Mesenchymal stem cell (in vitro differentiated cells and primary cell): ENCODE results near the gene ZSCAN1.

Experiments
- DNase-seq: peaks from one replicate; pipeline ENCODE4 v3.0.0-alpha.2; 2013
- H2AFZ ChIP-seq: one replicate; pipeline ENCODE4 v1.6.1; 2013; ENCODE audit warnings: low read depth, mild to moderate bottlenecking, control low read depth, inconsistent platforms, low read length, moderate library complexity
- H2AK5ac ChIP-seq: 2 replicates; pipeline ENCODE4 v1.6.1; 2013; ENCODE audit warnings: low read length, moderate library complexity, mild to moderate bottlenecking, inconsistent platforms; ENCODE audit not compliant: severe bottlenecking
- H2BK120ac ChIP-seq: one replicate; pipeline ENCODE4 v1.6.1; 2013; ENCODE audit warnings: low read depth, mild to moderate bottlenecking, inconsistent platforms, low read length, moderate library complexity
- H2BK12ac ChIP-seq, 2 experiments: one replicate each; pipeline ENCODE4 v1.6.1; 2013; ENCODE audit warnings: inconsistent platforms in 2 of 2, low read length in 2 of 2, mild to moderate bottlenecking in 2 of 2, moderate library complexity in 2 of 2, control low read depth in 1 of 2
- H2BK15ac ChIP-seq: one replicate; pipeline ENCODE4 v1.6.1; 2013; ENCODE audit warnings: mild to moderate bottlenecking, low read depth, inconsistent platforms; ENCODE audit not compliant: poor library complexity, severe bottlenecking
- H2BK5ac ChIP-seq: 2 replicates; pipeline ENCODE4 v1.6.1; 2013; ENCODE audit warnings: low read depth, mild to moderate bottlenecking, low read length, control low read depth, inconsistent platforms; ENCODE audit not compliant: poor library complexity, severe bottlenecking
- H3K14ac ChIP-seq, 2 experiments: one replicate each; pipeline ENCODE4 v1.6.1; 2013; ENCODE audit warnings: inconsistent platforms in 2 of 2, low read length in 2 of 2, control low read depth in 1 of 2, mild to moderate bottlenecking in 1 of 2, moderate library complexity in 1 of 2
- H3K18ac ChIP-seq, 2 experiments: one replicate each; pipeline ENCODE4 v1.6.1; 2013; ENCODE audit warnings: inconsistent platforms in 2 of 2, low read length in 2 of 2, control low read depth in 1 of 2, low read depth in 1 of 2, mild to moderate bottlenecking in 1 of 2
- H3K23ac ChIP-seq, 2 experiments: one replicate each; pipeline ENCODE4 v1.6.1; 2013; ENCODE audit warnings: inconsistent platforms in 2 of 2, low read length in 2 of 2, mild to moderate bottlenecking in 2 of 2, moderate library complexity in 2 of 2, control low read depth in 1 of 2
- H3K27ac ChIP-seq: 2 replicates; pipeline ENCODE4 v1.5.1; 2013; ENCODE audit warnings: mild to moderate bottlenecking, moderate library complexity, low read length, control low read depth, inconsistent platforms; ENCODE audit not compliant: poor library complexity, severe bottlenecking
- H3K27me3 ChIP-seq, 2 experiments: 2 replicates each; pipeline versions ENCODE4 v1.6.1 to v1.7.0; 2013; ENCODE audit warnings: low read length in 2 of 2, mild to moderate bottlenecking in 2 of 2, moderate library complexity in 2 of 2, control low read depth in 1 of 2, inconsistent platforms in 1 of 2; ENCODE audit not compliant: control insufficient read depth in 1 of 2, insufficient read depth in 1 of 2
- H3K36me3 ChIP-seq, 2 experiments: 2 replicates each; pipeline versions ENCODE4 v1.6.1 to v1.7.0; 2013; ENCODE audit warnings: low read length in 2 of 2, control low read depth in 1 of 2, inconsistent platforms in 1 of 2, low read depth in 1 of 2, mild to moderate bottlenecking in 1 of 2; ENCODE audit not compliant: insufficient read depth in 2 of 2, control insufficient read depth in 1 of 2
- H3K4ac ChIP-seq, 2 experiments: one replicate each; pipeline ENCODE4 v1.6.1; 2013; ENCODE audit warnings: inconsistent platforms in 2 of 2, low read length in 2 of 2, mild to moderate bottlenecking in 2 of 2, moderate library complexity in 2 of 2, control low read depth in 1 of 2, low read depth in 1 of 2
- H3K4me1 ChIP-seq: 2 replicates; pipeline ENCODE4 v1.6.1; 2013; ENCODE audit warnings: low read depth, low read length, control low read depth; ENCODE audit not compliant: control insufficient read depth, insufficient read depth
- H3K4me2 ChIP-seq: 2 replicates; pipeline ENCODE4 v1.6.1; 2013; ENCODE audit warnings: low read length, mild to moderate bottlenecking, inconsistent platforms; ENCODE audit not compliant: poor library complexity, severe bottlenecking
- H3K4me3 ChIP-seq, 2 experiments: 2 replicates each; pipeline versions ENCODE4 v1.5.1 to v1.7.0; 2013; ENCODE audit warnings: low read length in 2 of 2, mild to moderate bottlenecking in 2 of 2, control low read depth in 1 of 2, low read depth in 1 of 2; ENCODE audit not compliant: insufficient read depth in 1 of 2
- H3K79me1 ChIP-seq: replicated peaks from 2 replicates; pipeline ENCODE4 v1.6.1; 2013; ENCODE audit warnings: mild to moderate bottlenecking, control low read depth, low read length, inconsistent platforms; ENCODE audit not compliant: poor library complexity, severe bottlenecking
- H3K9ac ChIP-seq: 2 replicates; pipeline ENCODE4 v1.7.0; 2013; ENCODE audit warnings: mild to moderate bottlenecking, low read length, moderate library complexity
- H3K9me3 ChIP-seq: 2 replicates; pipeline ENCODE4 v1.7.0; 2013; ENCODE audit warnings: mild to moderate bottlenecking, low read length; ENCODE audit not compliant: control insufficient read depth
- H4K8ac ChIP-seq: one replicate; pipeline ENCODE4 v1.6.1; 2013; ENCODE audit warnings: inconsistent platforms, mild to moderate bottlenecking, low read length, moderate library complexity
- H4K91ac ChIP-seq: one replicate; pipeline ENCODE4 v1.6.1; 2013; ENCODE audit warnings: mild to moderate bottlenecking, low read length, inconsistent platforms
- WGBS: methylation state at CpG from one replicate; pipeline ENCODE4 v1.1.7; 2013; ENCODE audit warnings: mixed read lengths; 5-methylcytosine and 5-hydroxymethylcytosine counted together

ZSCAN1 gene

DNA sequence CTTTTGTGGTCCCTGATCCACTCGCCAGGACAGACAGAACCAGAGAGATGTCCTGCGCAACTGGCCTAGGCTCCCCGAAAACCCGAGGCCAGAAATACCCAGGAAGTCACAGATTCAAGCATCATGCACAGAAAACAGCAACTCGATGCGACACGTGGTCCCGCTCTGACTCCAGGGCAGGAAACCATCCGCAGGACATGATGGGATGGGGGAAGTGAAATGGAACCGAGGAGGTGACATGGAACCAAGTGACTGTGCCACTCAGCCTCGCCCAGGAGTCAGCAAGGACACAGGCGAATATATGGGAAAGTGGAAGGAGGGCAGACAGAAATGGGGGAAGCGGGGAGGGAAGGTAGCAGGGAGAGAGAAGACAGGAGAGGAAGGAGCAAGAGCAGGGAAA is 63.1 kb downstream of the ZSCAN1 start:
- no peak overlapping the region for H2BK12ac ChIP-seq
- DNase-seq = no peak
- H3K36me3 ChIP-seq = peaks cover 1 to 32% of the 10 kb centered on the region in 2 experiments
- WGBS = 91% methylated on average over 13 of the region's 13 CpGs
- peaks cover 59% of the 10 kb centered on the region for H3K9me3 ChIP-seq
- no peak overlapping the region for H3K18ac ChIP-seq
- no peaks in the 10 kb centered on the region for H3K27me3 ChIP-seq
- H2BK15ac ChIP-seq = no peak overlapping the region
- H3K4me2 ChIP-seq = no peak overlapping the region
- H3K4ac ChIP-seq = no peak overlapping the region
- no peak overlapping the region for H2BK5ac ChIP-seq
- H3K27ac ChIP-seq = no peak overlapping the region
- no peak overlapping the region for H2AFZ ChIP-seq
- H4K91ac ChIP-seq = no peak overlapping the region
- H3K79me1 ChIP-seq = peaks cover 35% of the 10 kb centered on the region
- no peak overlapping the region for H2AK5ac ChIP-seq
- H4K8ac ChIP-seq = no peak overlapping the region
- H3K23ac ChIP-seq = no peak overlapping the region
- H2BK120ac ChIP-seq = no peak overlapping the region
- no peak overlapping the region for H3K14ac ChIP-seq
- no peak overlapping the region for H3K9ac ChIP-seq
- H3K4me1 ChIP-seq = peaks cover 5% of the 10 kb centered on the region
- H3K4me3 ChIP-seq = peak overlapping the region in 1 of 2 experiments; percentile 66

DNA sequence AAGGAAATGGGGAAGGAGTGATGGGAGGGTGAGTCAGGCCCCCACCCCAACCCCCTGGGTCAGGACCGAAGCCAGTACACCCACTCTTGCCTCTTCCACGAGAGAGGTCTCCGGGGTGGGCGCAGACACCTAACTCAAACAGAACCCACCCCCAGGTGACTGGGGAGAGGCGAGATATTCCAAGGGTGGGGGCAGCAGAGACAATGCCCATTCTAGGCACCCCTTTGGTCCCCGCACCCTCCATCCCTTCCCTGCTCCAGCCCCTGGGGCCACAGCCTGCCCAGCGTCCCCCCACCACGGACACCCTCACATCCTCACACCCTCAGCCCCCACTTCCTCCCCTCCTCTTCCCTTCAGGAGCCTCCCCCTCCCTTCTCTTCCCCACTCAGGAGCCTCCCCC is 63.5 kb downstream of the ZSCAN1 start:
- no peak for DNase-seq
- Histone ChIP-seq H2AK5ac (no peak overlapping the region), H3K36me3 (peaks cover 0 to 31% of the 10 kb centered on the region in 2 experiments), H4K91ac (peak overlapping the region; percentile 21), H3K79me1 (peaks cover 35% of the 10 kb centered on the region), H3K27ac (no peak overlapping the region), H3K4me1 (peaks cover 5% of the 10 kb centered on the region), H3K18ac (no peak overlapping the region), H2BK5ac (no peak overlapping the region), H3K4me3 (peak overlapping the region; percentile 66 to 89), H3K9me3 (peaks cover 59% of the 10 kb centered on the region), H2BK12ac (no peak overlapping the region), H3K23ac (no peak overlapping the region), H2BK120ac (no peak overlapping the region), H2BK15ac (no peak overlapping the region), H3K27me3 (no peaks in the 10 kb centered on the region), H3K14ac (no peak overlapping the region), H3K4me2 (peak overlapping the region; percentile 82), H4K8ac (peak overlapping the region; percentile 69), H2AFZ (no peak overlapping the region), H3K9ac (peak overlapping the region; percentile 98), H3K4ac (peak overlapping the region in 1 of 2 experiments; percentile 7)
- 74% methylated on average over 7 of the region's 8 CpGs for WGBS

DNA sequence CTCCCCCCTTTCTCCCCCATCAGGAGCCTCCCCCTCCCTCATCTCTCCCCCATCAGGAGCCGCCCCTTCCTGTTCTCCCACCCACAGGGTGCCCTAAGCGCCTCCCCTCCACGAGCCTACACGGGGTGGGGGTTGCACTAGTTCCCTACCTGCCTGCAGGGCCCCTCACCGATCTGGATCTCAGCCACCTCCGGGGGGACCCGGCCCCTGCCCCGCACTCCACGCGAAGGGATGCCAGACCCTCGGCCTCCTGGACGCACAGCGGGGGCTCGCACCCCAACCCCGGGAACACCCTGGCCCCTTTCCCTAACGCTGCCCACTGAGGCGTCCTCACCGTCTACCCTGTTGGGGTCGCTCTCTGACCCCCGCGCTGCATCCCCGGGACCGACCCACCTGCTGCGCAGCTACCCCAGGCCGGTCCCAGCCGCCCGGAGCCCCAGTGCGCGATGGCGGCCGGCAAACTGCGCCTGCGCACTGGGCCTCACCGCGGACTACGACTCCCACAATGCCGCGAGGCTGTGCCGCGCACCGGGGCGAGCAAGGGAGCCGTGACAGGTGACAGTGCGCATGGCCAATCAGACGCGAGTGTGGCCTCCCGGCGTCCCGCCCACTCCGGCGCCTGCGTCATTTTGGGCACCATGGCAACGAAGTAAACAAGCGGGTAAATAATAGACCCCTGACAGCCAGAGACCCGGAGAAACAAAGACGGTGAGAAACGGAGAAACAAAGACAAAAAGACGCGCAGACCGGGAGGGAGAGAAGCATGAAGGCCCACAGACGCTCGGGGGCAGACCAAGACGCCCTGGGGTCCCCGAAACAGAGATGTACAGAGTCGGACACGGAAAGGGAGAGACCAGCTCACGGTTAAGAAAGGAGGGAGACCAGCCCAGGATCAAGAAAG is 64.2 kb downstream of the ZSCAN1 start, which contains the start of gene ZSCAN18:
Gene ZSCAN18 (minus strand): TSS at position 451 of the 901 bp plus-strand sequence. CDS start 7,964 bp downstream, outside the sequence.
- Histone ChIP-seq H3K4me1 (peaks cover 4% of the 10 kb centered on the region), H3K14ac (peak within 1 kb of the TSS; percentile 64 to 94), H3K4me3 (peak within 1 kb of the TSS; percentile 79 to 89), H2BK15ac (peak within 1 kb of the TSS; percentile 88), H4K91ac (peak within 1 kb of the TSS; percentile 94), H2BK12ac (no peak within 1 kb of the TSS), H3K18ac (peak within 1 kb of the TSS; percentile 71 to 93), H2BK120ac (peak within 1 kb of the TSS; percentile 24), H2AFZ (peak within 1 kb of the TSS; percentile 87), H3K9ac (peak within 1 kb of the TSS; percentile 98), H3K9me3 (peaks cover 61% of the 10 kb centered on the region), H3K4me2 (peak within 1 kb of the TSS; percentile 88), H2BK5ac (no peak within 1 kb of the TSS), H3K23ac (no peak within 1 kb of the TSS), H3K4ac (peak within 1 kb of the TSS; percentile 70 to 89), H3K79me1 (peaks cover 34% of the 10 kb centered on the region), H3K36me3 (peaks cover 0 to 30% of the 10 kb centered on the region in 2 experiments), H3K27me3 (no peaks in the 10 kb centered on the region), H3K27ac (peak within 1 kb of the TSS; percentile 19), H2AK5ac (no peak within 1 kb of the TSS), H4K8ac (peak within 1 kb of the TSS; percentile 88)
- WGBS = 2% methylated on average over 65 of the region's 67 CpGs
- peak; percentile 97 for DNase-seq

GRCh38 chr19:58098682-58098998 is 64.8 kb downstream of the ZSCAN1 start:
- H2BK12ac ChIP-seq = no peak overlapping the region
- H3K23ac ChIP-seq = no peak overlapping the region
- no peak overlapping the region for H2AFZ ChIP-seq
- H3K79me1 ChIP-seq = peaks cover 30% of the 10 kb centered on the region
- H2BK15ac ChIP-seq = no peak overlapping the region
- H3K4me2 ChIP-seq = peak overlapping the region; percentile 88
- H4K91ac ChIP-seq = no peak overlapping the region
- no peak overlapping the region for H3K18ac ChIP-seq
- no peaks in the 10 kb centered on the region for H3K27me3 ChIP-seq
- H3K36me3 ChIP-seq = peaks cover 0 to 25% of the 10 kb centered on the region in 2 experiments
- no peak overlapping the region for H3K14ac ChIP-seq
- H4K8ac ChIP-seq = no peak overlapping the region
- no peak overlapping the region for H2BK120ac ChIP-seq
- H2BK5ac ChIP-seq = no peak overlapping the region
- 44% methylated on average over 2 of the region's 2 CpGs for WGBS
- DNase-seq = no peak
- H3K4me3 ChIP-seq = peak overlapping the region; percentile 55 to 79
- H2AK5ac ChIP-seq = no peak overlapping the region
- H3K4me1 ChIP-seq = peaks cover 3% of the 10 kb centered on the region
- peak overlapping the region; percentile 19 for H3K27ac ChIP-seq
- H3K9ac ChIP-seq = peak overlapping the region; percentile 98
- no peak overlapping the region for H3K4ac ChIP-seq
- peaks cover 61% of the 10 kb centered on the region for H3K9me3 ChIP-seq
